Body of pancreas (tissue), 4 donors: ENCODE measurements around the gene GAL3ST1. TPM values are rescaled to one million over a fixed set of nuclear protein-coding genes. Genes with fewer than 3 reads are reported as not detected.
"Not testable (repeated sequence)": the region's sequence is repeated elsewhere in the genome, so short reads cannot be mapped to it uniquely, and the experiment has no call there.

ENCODE experiments used
- ATAC-seq: fragments of 150-250 bp; one replicate; pipeline ENCODE4 v1.9.1; 2016
- DNase-seq, 4 donors: peaks; one replicate each; pipeline ENCODE4 v3.0.0-alpha.2; 2019
- H3K27ac ChIP-seq, 4 donors: fragments of 200-600 bp; sonication (generic); 1 replicate in 3 of 4; 2 replicates in 1 of 4; pipeline versions ENCODE4 v1.5.1 to v1.6.1; 2016 to 2019; ENCODE audit warnings: mild to moderate bottlenecking in 1 of 4, mixed read lengths in 1 of 4, moderate library complexity in 1 of 4
- H3K27me3 ChIP-seq, 2 donors: fragments of 200-600 bp; sonication (generic); one replicate each; pipeline ENCODE4 v1.6.0; 2016; ENCODE audit warnings: mild to moderate bottlenecking in 1 of 2
- H3K36me3 ChIP-seq, 2 donors: fragments of 200-600 bp; sonication (generic); replicated peaks in 1 of 2; 2 replicates each; pipeline ENCODE4 v1.5.1; 2016; ENCODE audit warnings: low read depth in 2 of 2; ENCODE audit not compliant: insufficient read depth in 1 of 2
- H3K4me1 ChIP-seq: fragments of 200-600 bp; sonication (generic); one replicate; pipeline ENCODE4 v1.6.0; 2016
- H3K4me3 ChIP-seq, 2 donors: fragments of 200-600 bp; sonication (generic); 1 replicate in 1 of 2; 2 replicates in 1 of 2; pipeline ENCODE4 v1.5.1; 2016 to 2019
- H3K9me3 ChIP-seq, 3 donors: fragments of 200-600 bp; sonication (generic); 1 replicate in 2 of 3; 2 replicates in 1 of 3; pipeline ENCODE4 v1.5.1; 2016
- CTCF ChIP-seq, 7 experiments: fragments of 450-650 bp in 4 of 7; fragments of 200-600 bp in 3 of 7; sonication (generic) in 3 of 7; IDR thresholded peaks; one replicate each; pipeline ENCODE4 v1.5.1; 2016 to 2019; ENCODE audit warnings: antibody characterized with exemption in 7 of 7
- POLR2A ChIP-seq, 3 donors: fragments of 450-650 bp; IDR thresholded peaks; one replicate each; pipeline ENCODE4 v1.6.1; 2016; ENCODE audit warnings: antibody characterized with exemption in 3 of 3, mild to moderate bottlenecking in 2 of 3
- WGBS, 2 donors: methylation state at CpG; one replicate each; pipeline ENCODE4 v1.1.5; 2017; 5-methylcytosine and 5-hydroxymethylcytosine counted together
- intact Hi-C: fragments of 100-400 bp; cut with DNase I; formaldehyde crosslinking; loops from one replicate; pipeline ENCODE4 v1.15.1; 2023
- total RNA-seq, 2 donors: library from RNA; depleted of rRNA; stranded (reverse); fragments of >200 nt; gene quantifications; one replicate each; pipeline ENCODE4 v1.1.0, GENCODE V29; 2016

Gene GAL3ST1
- total RNA-seq, 2 donors from 2014 or later, result 3.4 to 13.8 TPM

GRCh38 chr22:30564045-30564760, 10.3 kb downstream of the GAL3ST1 start:
- TF ChIP-seq CTCF (IDR thresholded peaks at IDR 0.05) (no peak), POLR2A (IDR thresholded peaks at IDR 0.05) (no peak)
- WGBS, 2 donors, result 82 to 83% methylated on average over 7 to 8 of the region's 8 CpGs
- intact Hi-C loops, result no loop called here

GRCh38 chr22:30562366-30562765, 12.1 kb downstream of the GAL3ST1 start:
- Histone ChIP-seq H3K4me1 (no peaks in the 10 kb centered on the region), H3K27ac (no peak overlapping the region), H3K27me3 (no peaks in the 10 kb centered on the region), H3K36me3 (no peaks in the 10 kb centered on the region), H3K4me3 (no peak overlapping the region), H3K9me3 (no peaks in the 10 kb centered on the region)
- WGBS, 2 donors, result 72 to 76% methylated on average over 4 to 6 of the region's 6 CpGs
- intact Hi-C loops, result no loop called here
- DNase-seq (no peak), ATAC-seq (no peak)
- no peak for TF ChIP-seq CTCF (IDR thresholded peaks at IDR 0.05)
- no peak for TF ChIP-seq POLR2A (IDR thresholded peaks at IDR 0.05)

More at GRCh38 chr22:30564045-30564760, 10.3 kb downstream of the GAL3ST1 start:
- Histone ChIP-seq H3K27ac (no peak overlapping the region), H3K27me3 (no peaks in the 10 kb centered on the region), H3K4me1 (no peaks in the 10 kb centered on the region), H3K9me3 (no peaks in the 10 kb centered on the region), H3K36me3 (no peaks in the 10 kb centered on the region), H3K4me3 (no peak overlapping the region)
- DNase-seq (no peak), ATAC-seq (no peak)

GRCh38 chr22:30561402-30562189, 12.9 kb downstream of the GAL3ST1 start:
- H3K27me3 ChIP-seq, result no peaks in the 10 kb centered on the region
- no peaks in the 10 kb centered on the region for H3K36me3 ChIP-seq
- TF ChIP-seq POLR2A (IDR thresholded peaks at IDR 0.05), result no peak
- TF ChIP-seq CTCF (IDR thresholded peaks at IDR 0.05), result no peak
- intact Hi-C loops, result no loop called here
- H3K27ac ChIP-seq, result no peak overlapping the region
- no peaks in the 10 kb centered on the region for H3K4me1 ChIP-seq
- ATAC-seq, result no peak
- H3K4me3 ChIP-seq, result no peak overlapping the region
- DNase-seq, result no peak
- H3K9me3 ChIP-seq, result no peaks in the 10 kb centered on the region
- 74 to 75% methylated on average over 9 to 10 of the region's 10 CpGs for WGBS, 2 donors

- ATAC-seq, H3K4me1 ChIP-seq, H3K9me3 ChIP-seq, DNase-seq, intact Hi-C loops, H3K27me3 ChIP-seq, H3K4me3 ChIP-seq, H3K36me3 ChIP-seq: not testable (repeated sequence)
- 86 to 87% methylated on average over 10 to 11 of the region's 11 CpGs for WGBS, 2 donors
- H3K27ac ChIP-seq, result peak overlapping the region in 1 of 4 donors; percentile 8
These were observed 13.7 kb downstream of the GAL3ST1 start for GRCh38 chr22:30560643-30561202.

- DNase-seq (no peak), ATAC-seq (no peak)
- no peaks in the 10 kb centered on the region for H3K9me3 ChIP-seq
- H3K36me3 ChIP-seq, result no peaks in the 10 kb centered on the region
- TF ChIP-seq POLR2A (IDR thresholded peaks at IDR 0.05), result no peak
- TF ChIP-seq CTCF (IDR thresholded peaks at IDR 0.05), result no peak
- no peaks in the 10 kb centered on the region for H3K4me1 ChIP-seq
- 49 to 53% methylated on average over 6 of the region's 6 CpGs for WGBS, 2 donors
- intact Hi-C loops, result no loop called here
- peak overlapping the region in 1 of 4 donors; percentile 8 for H3K27ac ChIP-seq
- H3K27me3 ChIP-seq, result no peaks in the 10 kb centered on the region
- no peak overlapping the region for H3K4me3 ChIP-seq
These were observed 14.6 kb downstream of the GAL3ST1 start for GRCh38 chr22:30559889-30560288.
